C4-2B (cell line): ENCODE measurements around the gene MSMO1.
"Not testable (repeated sequence)": the region's sequence is repeated elsewhere in the genome, so short reads cannot be mapped to it uniquely, and the experiment has no call there.

Experiments used
- CTCF ChIP-seq: fragments of 450-650 bp; conservative IDR thresholded peaks from 2 replicates; pipeline ENCODE4 v1.5.1; 2017; ENCODE audit warnings: mild to moderate bottlenecking
- ZFX ChIP-seq: fragments of 450-650 bp; IDR thresholded peaks from 2 replicates; pipeline ENCODE4 v1.6.1; 2017

- TF ChIP-seq CTCF, ZFX: not testable (repeated sequence)
Measured at GRCh38 chr4:165286619-165287340, 40.7 kb upstream of the MSMO1 start.
